H1 (cell line): Measurements from ENCODE around the gene TTC6. TPM values are rescaled to one million over a fixed set of nuclear protein-coding genes. Genes with fewer than 3 reads are reported as not detected.

Experiments
- RNF2 ChIP-seq: fragments of 200-900, 300-1000 bp; sonication (generic); IDR thresholded peaks from 2 replicates; pipeline ENCODE4 v1.7.1; 2016; ENCODE audit warnings: borderline replicate concordance, low read depth, mild to moderate bottlenecking, antibody characterized with exemption, low read length; ENCODE audit not compliant: poor library complexity, severe bottlenecking; ENCODE audit errors: missing control alignments
- polyA plus RNA-seq, 7 experiments: library from polyadenylated mRNA; depleted of rRNA in 3 of 7; stranded (reverse) in 5 of 7; unstranded in 2 of 7; fragments of >200 nt in 5 of 7; fragments of 200-250 nt in 2 of 7; gene quantifications; 1 replicate in 5 of 7; 2 replicates in 1 of 7; 4 replicates in 1 of 7; pipeline versions ENCODE4 v1.2.1 to v1.2.3, GENCODE V29; 2011 to 2013; ENCODE audit warnings: missing spikeins in 2 of 7, mixed read lengths in 2 of 7
- total RNA-seq: library from RNA; stranded (reverse); fragmentation: NEBNext Ultra II Directional; extraction: Animal tissue kit (Norgen Biotek cat#: 25700); gene quantifications from 2 replicates; pipeline ENCODE4 v1.2.1, GENCODE V29; 2021

Gene TTC6
- total and polyA plus RNA-seq, 2 of the 8 experiments (the other 6 are each of a cell fraction or from before 2014, with no cell fraction given) = 0.02 TPM; not detected in 1

DNA sequence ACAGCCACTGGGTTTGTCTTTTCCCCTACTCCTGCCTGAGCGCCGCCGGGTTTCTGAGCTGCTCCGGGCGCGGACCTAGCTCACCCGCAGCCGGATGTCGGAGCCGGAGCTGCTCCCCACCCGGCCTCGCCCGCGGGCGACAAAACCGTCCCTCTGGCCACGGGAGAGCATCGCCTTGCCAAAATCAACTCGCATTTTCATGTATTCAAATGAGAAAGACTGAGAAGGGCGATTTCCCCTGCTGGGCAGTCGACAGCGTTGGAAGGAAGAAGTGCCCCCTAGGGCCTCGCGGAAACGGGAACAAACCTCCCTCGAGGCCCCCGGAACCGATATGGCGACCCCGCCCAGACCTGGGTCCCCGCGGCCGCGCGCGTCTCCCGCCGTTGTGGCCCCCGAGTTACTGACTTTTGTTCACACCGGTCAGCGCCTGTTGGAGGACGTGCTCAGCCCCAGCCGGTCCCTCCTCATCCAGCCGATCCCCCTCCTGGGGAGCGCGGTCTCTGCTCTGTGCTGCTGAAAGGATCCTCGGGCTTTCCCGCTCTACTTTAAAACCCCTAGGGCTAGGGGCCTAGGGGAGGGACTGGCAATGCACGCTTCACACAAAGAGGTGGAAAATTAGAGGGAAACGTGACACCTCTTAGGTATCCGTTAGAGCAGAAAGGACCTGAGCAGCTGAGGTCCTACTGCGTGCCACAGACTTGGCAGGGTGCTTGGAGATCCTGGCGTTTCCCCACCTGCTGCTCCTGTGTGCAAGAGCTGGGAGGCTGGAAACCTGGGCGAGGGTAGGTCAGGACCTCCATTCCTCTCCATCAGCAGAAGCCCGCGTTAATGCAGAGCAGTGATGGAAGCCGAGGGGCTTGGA, 4.3 kb downstream of the TTC6 start (continued):
- peak; percentile 20 for TF ChIP-seq RNF2
- TF ChIP-seq, all 59 proteins: peak for 7
